ENCODE data around the gene NRP1.
A peak's percentile ranks its signal among the peaks of the same experiment; 100 is the strongest.

Gene NRP1

DNA sequence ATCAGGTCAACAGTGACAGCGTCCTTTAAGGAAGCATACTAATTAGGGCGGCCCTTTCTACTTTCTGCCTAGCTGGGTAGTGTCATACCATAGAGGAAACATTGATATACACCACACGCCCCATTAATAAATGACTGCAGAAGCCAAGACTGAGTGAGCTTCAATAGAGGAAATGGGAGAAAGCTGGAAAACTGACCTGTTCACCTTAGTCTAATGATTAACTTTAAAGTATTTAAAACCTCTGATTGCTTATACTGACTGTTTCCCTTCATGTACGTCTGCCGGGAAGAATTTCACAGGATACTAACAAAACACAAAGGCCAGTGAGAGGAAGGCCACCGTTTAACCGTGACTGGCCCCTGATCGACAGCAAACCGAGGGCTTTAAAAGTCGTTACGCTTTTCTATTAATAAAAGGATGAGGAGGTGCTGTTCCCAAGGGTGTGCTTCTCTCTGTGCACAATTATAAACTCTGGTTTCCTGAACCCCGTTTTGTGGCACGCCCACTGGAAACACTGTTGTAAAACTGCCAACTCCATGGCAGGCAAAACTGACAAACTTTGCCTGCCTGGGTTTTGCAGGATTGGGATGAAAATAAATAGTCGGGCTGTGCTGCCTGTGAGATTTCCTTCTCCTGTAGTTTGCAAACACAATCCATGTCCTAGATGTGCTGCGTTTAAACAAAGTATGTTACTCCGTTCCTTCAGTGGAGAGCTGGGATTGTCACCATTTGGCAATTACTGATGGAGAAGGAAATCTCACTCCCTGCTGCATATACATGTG, 137.6 kb downstream of the NRP1 start:
- no peak overlapping the region for H3K27ac Mint-ChIP-seq
- H3K4me3 Mint-ChIP-seq, result no peak overlapping the region
- H3K9me3 Mint-ChIP-seq, result no peaks in the 10 kb centered on the region
- no peaks in the 10 kb centered on the region for H3K36me3 Mint-ChIP-seq
- peaks cover 5% of the 10 kb centered on the region for H3K27me3 Mint-ChIP-seq
- peaks cover 6% of the 10 kb centered on the region for H3K4me1 Mint-ChIP-seq

DNA sequence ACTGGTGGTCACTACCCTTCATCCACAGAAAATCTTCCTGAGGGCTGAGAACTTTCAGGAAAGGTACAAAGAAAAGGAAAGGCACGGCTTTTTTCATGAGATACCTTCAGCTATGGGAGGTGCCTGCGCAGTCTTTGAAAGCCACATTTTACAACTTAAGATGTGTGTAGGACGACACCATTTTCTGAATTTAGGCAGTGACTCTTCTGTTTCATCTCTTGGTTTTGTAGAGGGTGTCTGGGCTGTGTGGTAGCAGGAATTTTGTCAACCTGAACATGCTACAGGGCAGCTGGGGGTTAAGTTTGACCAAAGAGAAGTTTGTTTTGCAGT, 138.1 kb downstream of the NRP1 start:
- Mint-ChIP-seq H3K9me3 (no peaks in the 10 kb centered on the region), H3K4me3 (no peak overlapping the region), H3K4me1 (peaks cover 6% of the 10 kb centered on the region), H3K27me3 (peaks cover 5% of the 10 kb centered on the region), H3K27ac (no peak overlapping the region), H3K36me3 (no peaks in the 10 kb centered on the region)

DNA sequence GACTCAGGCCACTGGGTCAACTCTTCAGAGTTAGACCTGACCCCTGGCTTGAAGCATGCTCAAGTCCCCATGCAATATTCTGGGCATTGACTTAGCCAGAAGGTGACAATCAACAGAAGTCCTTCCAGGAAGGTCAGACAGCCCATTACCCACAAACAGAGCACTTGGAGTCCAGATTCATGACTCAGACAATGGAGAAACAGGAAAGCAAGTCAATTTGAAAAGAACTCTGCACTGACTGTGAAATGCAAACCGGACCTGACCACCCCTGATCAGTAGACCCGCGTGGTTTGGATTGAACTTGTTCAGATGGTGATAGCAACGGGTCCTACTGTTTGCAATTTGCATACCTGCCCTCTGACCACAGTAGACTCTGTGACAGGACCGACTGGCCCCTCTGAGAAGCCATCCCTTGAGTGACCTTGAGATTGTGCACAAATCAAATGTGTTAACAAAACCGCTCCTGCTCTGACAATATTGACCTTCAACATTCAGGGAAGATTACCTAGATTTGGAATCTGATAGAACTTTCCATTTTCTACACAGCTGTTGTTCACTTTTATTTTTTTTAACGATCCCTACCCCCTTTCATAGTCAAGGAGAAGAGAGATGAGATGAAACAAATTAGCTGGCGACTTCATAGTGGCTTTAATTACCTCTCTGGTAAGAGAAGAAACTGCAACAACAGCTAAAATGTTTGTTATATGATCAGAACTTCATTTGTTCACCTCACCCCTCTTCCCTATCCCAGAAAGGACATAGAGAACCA, 138.7 kb downstream of the NRP1 start:
- H3K4me1 Mint-ChIP-seq, result peaks cover 6% of the 10 kb centered on the region
- H3K27me3 Mint-ChIP-seq, result peaks cover 5% of the 10 kb centered on the region
- H3K36me3 Mint-ChIP-seq, result no peaks in the 10 kb centered on the region
- H3K4me3 Mint-ChIP-seq, result no peak overlapping the region
- H3K27ac Mint-ChIP-seq, result no peak overlapping the region
- no peaks in the 10 kb centered on the region for H3K9me3 Mint-ChIP-seq

DNA sequence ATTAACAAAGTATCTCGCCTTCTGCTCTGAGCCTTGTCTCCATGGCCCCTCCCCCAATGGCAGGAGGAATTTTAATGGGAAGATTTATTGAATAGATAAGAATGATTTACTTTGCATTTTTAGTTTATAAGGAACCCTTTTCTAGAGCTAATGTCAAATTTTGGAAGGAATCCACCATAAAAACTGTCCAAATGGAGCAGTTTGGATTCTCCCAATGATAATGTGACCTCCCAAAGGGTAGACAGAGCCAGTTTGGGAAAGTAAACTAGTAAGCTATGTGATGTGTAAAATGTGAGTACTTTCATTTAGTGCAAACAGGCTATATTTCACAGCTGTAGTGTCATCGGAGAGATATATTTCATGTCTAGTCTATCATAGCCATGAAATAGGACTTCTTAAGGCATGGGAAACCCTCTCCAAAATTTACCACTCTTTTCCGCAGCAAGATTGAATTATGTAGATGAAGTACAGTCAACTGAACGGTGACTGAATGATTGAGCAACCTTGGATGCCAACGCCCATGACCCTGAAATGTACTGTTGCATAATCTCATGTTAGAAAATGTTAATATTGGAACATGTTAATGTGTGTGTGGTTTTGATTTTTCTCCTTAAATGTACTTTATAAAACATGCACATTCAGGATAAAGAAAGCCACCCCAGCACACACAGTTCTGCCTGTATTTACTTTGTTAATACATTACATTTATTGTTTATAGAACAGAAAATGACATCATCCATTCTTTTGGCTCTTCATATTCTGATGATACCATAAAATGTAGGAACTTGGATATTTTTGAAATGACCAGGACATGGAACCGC, 140.6 kb downstream of the NRP1 start:
- Mint-ChIP-seq H3K9me3 (no peaks in the 10 kb centered on the region), H3K27me3 (peaks cover 5% of the 10 kb centered on the region), H3K36me3 (no peaks in the 10 kb centered on the region), H3K4me3 (no peak overlapping the region), H3K27ac (no peak overlapping the region), H3K4me1 (peaks cover 6% of the 10 kb centered on the region)

DNA sequence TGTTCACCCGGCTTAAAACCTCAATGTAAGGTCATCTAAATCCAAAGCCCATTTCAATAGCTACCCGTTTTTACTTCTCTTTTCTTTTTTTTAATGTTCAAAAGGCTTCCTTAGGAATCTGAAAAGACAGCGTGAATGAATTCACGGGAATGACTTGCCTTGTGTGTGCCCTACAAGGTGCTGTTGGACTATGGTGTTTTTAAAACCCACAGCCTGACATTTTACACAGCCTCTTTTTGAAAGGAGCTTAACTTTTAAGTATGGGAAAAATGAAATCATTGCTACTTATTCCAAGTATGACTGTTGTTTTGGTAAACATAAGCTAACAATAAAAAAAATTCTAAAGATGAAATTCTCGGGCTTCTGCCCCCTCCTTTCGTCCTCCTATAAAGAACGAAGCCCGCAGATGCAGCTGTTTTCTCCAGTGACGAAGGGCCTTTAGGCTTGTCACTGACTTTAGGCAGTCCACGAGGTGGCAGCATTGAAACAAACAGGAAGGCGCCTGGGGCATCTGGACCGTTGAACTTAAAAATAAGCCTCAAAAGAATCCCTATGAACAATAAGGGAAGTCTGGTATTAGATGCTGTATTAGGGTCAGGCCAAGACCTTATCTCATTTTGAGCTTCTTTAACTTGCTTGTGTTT, 141.3 kb downstream of the NRP1 start:
- Mint-ChIP-seq H3K9me3 (no peaks in the 10 kb centered on the region), H3K27ac (no peak overlapping the region), H3K4me3 (no peak overlapping the region), H3K36me3 (no peaks in the 10 kb centered on the region), H3K4me1 (peaks cover 6% of the 10 kb centered on the region), H3K27me3 (peaks cover 5% of the 10 kb centered on the region)

DNA sequence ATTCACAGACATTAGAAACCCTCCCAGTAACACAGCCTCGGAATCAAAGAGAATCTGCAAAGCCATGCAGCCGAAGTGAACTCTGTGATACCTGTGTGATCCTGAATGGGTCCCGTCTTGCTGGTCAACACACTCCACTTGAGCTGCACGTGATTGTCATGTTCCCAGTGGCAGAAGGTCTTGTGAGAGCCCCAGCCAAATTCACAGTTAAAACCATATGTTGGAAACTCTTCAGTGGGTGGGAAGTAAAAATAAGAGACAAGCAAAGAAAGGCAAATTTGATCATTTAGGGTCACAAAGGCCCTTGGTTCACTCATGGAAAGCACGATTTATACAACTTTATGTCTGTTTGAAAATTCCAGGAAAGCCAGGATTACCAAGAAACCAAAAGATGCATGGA, 142.3 kb downstream of the NRP1 start:
- H3K9me3 Mint-ChIP-seq, result no peaks in the 10 kb centered on the region
- H3K4me3 Mint-ChIP-seq, result no peak overlapping the region
- peaks cover 6% of the 10 kb centered on the region for H3K4me1 Mint-ChIP-seq
- no peak overlapping the region for H3K27ac Mint-ChIP-seq
- peaks cover 1% of the 10 kb centered on the region for H3K27me3 Mint-ChIP-seq
- no peaks in the 10 kb centered on the region for H3K36me3 Mint-ChIP-seq

DNA sequence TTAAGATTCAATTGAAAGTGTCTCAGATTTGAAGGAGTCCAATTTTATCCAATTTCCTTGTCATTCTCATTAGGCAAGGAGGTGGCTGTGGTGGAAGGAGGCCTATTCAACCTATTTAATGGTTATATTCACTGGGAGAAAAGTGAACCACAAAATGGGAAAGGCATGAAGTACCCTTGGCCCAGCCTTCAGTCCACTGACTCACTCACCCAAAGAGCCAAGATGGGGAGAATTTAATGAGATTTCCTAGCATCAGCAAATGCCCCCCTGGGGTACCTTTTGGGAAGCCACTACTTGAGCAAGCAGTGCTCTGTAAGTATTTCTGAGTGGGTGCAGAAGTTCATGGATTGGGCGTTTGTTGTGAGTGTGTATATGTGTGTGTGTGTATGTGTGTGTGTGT, 144.1 kb downstream of the NRP1 start:
- H3K27me3 Mint-ChIP-seq, result peaks cover 1% of the 10 kb centered on the region
- H3K9me3 Mint-ChIP-seq, result no peaks in the 10 kb centered on the region
- H3K4me1 Mint-ChIP-seq, result peaks cover 6% of the 10 kb centered on the region
- H3K4me3 Mint-ChIP-seq, result no peak overlapping the region
- no peaks in the 10 kb centered on the region for H3K36me3 Mint-ChIP-seq
- H3K27ac Mint-ChIP-seq, result no peak overlapping the region

DNA sequence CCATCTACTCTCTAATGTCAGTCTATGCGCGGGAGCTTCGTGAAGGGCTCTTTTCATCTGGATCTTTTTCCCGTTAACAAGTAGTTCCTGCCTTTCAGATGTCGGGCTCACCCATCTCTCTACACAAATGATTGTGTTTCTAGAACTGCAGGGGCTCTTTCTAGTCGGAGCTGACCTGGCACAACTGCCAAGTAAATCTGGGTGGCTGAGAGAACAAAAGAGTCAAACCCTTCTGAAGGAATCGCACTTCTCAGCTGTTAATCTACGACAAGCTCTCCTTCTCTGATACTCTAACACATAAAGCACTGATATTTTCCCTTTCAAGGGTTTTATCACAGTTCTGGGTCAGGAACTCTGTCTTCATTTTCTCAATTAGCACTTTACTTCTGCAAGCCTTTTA, 144.7 kb downstream of the NRP1 start:
- H3K9me3 Mint-ChIP-seq, result no peaks in the 10 kb centered on the region
- H3K27ac Mint-ChIP-seq, result no peak overlapping the region
- H3K4me1 Mint-ChIP-seq, result peaks cover 6% of the 10 kb centered on the region
- peaks cover 1% of the 10 kb centered on the region for H3K27me3 Mint-ChIP-seq
- no peaks in the 10 kb centered on the region for H3K36me3 Mint-ChIP-seq
- H3K4me3 Mint-ChIP-seq, result no peak overlapping the region

DNA sequence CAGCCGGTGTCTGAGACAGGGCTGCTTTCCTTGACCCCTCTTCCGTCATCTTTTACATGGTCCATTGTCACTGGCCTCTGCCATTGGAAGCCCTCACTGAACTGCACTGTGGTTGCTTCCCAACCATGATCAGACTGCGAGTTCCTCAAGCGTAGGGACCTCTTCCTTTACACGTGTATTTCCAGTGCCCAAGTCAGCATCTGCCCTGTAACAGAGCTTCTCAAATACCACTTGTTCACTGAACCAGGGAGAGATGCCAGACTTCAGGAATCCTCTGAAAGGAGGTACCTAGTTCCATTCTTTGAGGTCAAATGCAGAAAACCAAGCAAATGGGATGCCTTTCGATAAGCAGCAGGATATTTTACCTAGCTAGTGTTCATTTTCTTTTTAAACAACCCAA, 145.1 kb downstream of the NRP1 start:
- Mint-ChIP-seq H3K27ac (no peak overlapping the region), H3K4me1 (peaks cover 6% of the 10 kb centered on the region), H3K4me3 (no peak overlapping the region), H3K36me3 (no peaks in the 10 kb centered on the region), H3K9me3 (no peaks in the 10 kb centered on the region), H3K27me3 (no peaks in the 10 kb centered on the region)

DNA sequence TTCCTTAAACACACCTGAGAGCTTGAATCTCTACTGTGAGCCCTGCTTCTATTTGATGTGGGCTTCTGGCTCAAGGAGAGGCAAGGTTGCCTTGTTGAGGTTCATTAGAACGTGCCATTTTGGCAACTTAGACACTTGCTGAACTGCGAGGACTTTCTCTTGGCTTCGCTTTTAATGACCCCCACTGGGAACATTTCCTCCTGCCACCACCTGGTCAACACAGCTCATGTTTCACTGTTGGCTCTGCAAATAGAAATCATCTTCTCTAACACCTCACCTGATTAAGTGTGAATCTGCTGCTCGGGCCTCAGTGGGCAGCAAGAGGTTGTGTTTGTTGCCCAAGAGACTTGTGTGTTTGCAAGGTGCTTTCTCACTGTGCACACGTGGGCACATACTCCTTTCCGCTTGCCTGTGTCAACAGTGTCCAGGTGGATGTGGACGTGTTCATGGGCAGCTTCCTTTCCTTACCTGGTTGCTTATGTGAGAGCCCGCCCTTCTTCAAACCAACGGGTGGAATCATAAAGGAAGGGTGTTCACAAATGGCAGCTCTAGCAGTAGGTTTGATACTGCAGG, 147.0 kb downstream of the NRP1 start:
- no peak overlapping the region for H3K27ac Mint-ChIP-seq
- H3K36me3 Mint-ChIP-seq, result no peaks in the 10 kb centered on the region
- H3K9me3 Mint-ChIP-seq, result no peaks in the 10 kb centered on the region
- H3K4me3 Mint-ChIP-seq, result no peak overlapping the region
- no peaks in the 10 kb centered on the region for H3K27me3 Mint-ChIP-seq
- H3K4me1 Mint-ChIP-seq, result no peaks in the 10 kb centered on the region

DNA sequence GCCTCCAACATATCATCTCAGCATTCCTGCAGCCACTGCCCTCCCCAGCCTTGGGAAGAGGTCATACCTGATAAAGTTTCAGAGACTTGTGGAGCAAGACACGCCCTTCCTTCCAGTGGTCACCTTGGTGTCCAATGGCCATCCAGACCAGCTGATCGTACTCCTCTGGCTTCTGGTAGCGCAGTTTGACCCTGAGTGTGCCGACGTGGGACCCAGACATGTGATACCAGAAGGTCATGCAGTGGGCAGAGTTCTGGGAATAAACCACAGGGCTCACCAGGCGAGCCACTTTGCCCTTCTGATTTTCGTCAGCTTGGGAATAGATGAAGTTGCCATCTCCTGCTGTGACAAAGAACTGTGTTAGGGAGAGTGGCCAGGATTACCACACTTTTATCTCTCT, 148.3 kb downstream of the NRP1 start:
- H3K4me3 Mint-ChIP-seq, result no peak overlapping the region
- no peaks in the 10 kb centered on the region for H3K9me3 Mint-ChIP-seq
- no peaks in the 10 kb centered on the region for H3K36me3 Mint-ChIP-seq
- no peaks in the 10 kb centered on the region for H3K27me3 Mint-ChIP-seq
- H3K27ac Mint-ChIP-seq, result no peak overlapping the region
- no peaks in the 10 kb centered on the region for H3K4me1 Mint-ChIP-seq

DNA sequence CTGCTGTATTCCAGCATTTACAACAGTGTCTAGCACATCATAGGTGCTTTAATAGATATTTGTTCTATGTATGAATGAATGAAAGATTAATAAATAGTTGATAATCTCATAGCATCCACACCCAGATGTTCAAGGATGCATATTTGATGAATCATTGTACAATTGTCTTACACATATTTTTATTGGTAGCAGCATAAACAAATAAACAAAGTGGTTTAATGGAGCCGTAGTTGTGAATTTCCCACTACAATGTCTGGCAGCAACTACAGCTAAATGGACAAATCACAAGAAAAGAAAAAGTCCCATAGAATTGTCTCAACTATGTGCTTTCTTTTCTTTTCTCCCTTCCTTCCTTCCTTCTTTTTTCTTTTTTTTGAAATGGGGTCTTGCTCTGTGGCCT, 150.8 kb downstream of the NRP1 start:
- Mint-ChIP-seq H3K36me3 (no peaks in the 10 kb centered on the region), H3K9me3 (no peaks in the 10 kb centered on the region), H3K4me3 (no peak overlapping the region), H3K27me3 (no peaks in the 10 kb centered on the region), H3K4me1 (peaks cover 9% of the 10 kb centered on the region), H3K27ac (no peak overlapping the region)

DNA sequence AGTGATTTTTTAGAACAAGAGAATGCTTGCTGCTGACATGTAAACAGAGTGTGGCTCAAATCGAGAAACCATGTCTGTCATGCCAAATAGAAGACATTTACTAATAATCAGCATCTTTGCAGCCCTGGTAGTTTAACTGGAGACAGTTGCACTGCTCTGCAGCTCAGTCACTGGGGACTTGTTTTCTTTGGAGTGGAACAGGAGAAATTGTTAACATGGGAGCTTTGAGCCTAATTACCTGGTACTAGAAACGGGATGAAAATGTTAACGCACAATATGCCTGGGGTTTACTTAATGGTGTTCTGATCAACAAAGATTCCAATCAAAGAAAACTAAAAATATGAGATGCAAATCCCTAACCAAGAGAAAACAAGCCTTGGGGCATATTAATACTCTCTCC, 153.5 kb downstream of the NRP1 start:
- Mint-ChIP-seq H3K9me3 (no peaks in the 10 kb centered on the region), H3K4me3 (no peak overlapping the region), H3K4me1 (peaks cover 9% of the 10 kb centered on the region), H3K36me3 (no peaks in the 10 kb centered on the region), H3K27ac (no peak overlapping the region), H3K27me3 (peaks cover 2% of the 10 kb centered on the region)

DNA sequence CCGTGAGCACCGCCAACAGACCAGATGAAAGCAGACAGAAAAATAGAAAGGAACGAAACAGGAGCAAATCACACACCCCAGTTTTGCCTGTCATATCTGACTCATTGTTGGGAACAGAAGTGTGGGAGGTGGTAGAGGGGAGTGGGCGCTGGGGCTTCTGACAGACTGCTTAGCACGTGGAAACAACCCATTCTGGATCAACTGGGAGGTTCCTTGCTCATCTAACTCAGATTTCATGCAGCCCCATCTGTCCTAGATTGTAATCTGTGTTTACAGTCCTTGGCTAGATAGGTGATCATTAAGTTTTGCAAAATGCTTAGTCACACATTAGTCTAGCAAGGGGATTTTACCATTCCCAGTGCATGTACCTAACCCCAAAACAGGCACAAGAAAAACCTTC, 154.1 kb downstream of the NRP1 start:
- H3K9me3 Mint-ChIP-seq, result no peaks in the 10 kb centered on the region
- peaks cover 9% of the 10 kb centered on the region for H3K4me1 Mint-ChIP-seq
- H3K4me3 Mint-ChIP-seq, result no peak overlapping the region
- H3K36me3 Mint-ChIP-seq, result no peaks in the 10 kb centered on the region
- H3K27me3 Mint-ChIP-seq, result peaks cover 2% of the 10 kb centered on the region
- peak overlapping the region; percentile 62 for H3K27ac Mint-ChIP-seq

DNA sequence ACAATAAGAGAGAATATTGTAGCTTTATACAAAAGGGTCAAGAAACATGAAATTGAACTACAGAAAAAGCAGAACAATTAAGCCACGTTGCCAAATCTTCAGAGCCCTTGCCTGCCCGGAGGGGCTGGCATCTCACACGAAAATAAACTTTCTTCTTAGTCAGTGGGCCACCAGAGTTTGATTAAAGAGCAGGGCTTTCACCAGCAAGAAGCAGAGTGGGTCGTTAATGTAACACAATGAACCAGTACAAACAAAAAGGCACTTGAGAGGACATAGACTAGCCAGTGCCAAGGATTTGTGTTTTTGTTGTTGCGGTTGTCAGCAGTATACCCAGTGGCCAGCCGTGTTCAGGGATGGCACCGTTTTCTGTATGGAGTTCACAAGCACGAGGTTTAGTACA, 155.4 kb downstream of the NRP1 start:
- H3K4me3 Mint-ChIP-seq, result no peak overlapping the region
- no peak overlapping the region for H3K27ac Mint-ChIP-seq
- H3K4me1 Mint-ChIP-seq, result peaks cover 9% of the 10 kb centered on the region
- no peaks in the 10 kb centered on the region for H3K36me3 Mint-ChIP-seq
- no peaks in the 10 kb centered on the region for H3K9me3 Mint-ChIP-seq
- H3K27me3 Mint-ChIP-seq, result peaks cover 2% of the 10 kb centered on the region

Measured in activated naive CD4-positive, alpha-beta T cell treated with anti-CD3 and anti-CD28 coated beads, Interleukin-2, amount 50 U/mL, for 24 hours (primary cell).